GM12878 (cell line): Measurements from ENCODE around the gene A3GALT2. TPM values are rescaled to one million over a fixed set of nuclear protein-coding genes. Genes with fewer than 3 reads are reported as not detected.

ENCODE experiments used
- ATAC-seq: fragments of 200-7000 bp; cut with Tn5 transposase; 3 replicates; pipeline ENCODE4 v1.9.1; 2020; ENCODE audit warnings: mild to moderate bottlenecking, moderate library complexity
- BruUV-seq: library from RNA; stranded (reverse); fragments of 400-500 nt; replicated peaks from 2 replicates; lab custom pipeline; 2021; lab: Mats Ljungman, UMichigan
- CTCF ChIA-PET: fragments of 300-600 bp; sonication (Branson Sonifier 250); formaldehyde crosslinking; extraction: SDS; loops from one replicate; lab custom pipeline; 2021; ENCODE audit warnings: inconsistent platforms; lab: Yijun Ruan, JAX
- POLR2A ChIA-PET: fragments of 350-600 bp; formaldehyde crosslinking; extraction: SDS; loops from one replicate; lab custom pipeline; 2021; ENCODE audit warnings: inconsistent platforms; lab: Charles Lee
- RAD21 ChIA-PET: fragments of 300-600 bp; sonication (Branson Sonifier 250); formaldehyde crosslinking; loops from one replicate; lab custom pipeline; 2023; ENCODE audit warnings: antibody characterized with exemption; ENCODE audit not compliant: unreplicated experiment; lab: Charles Lee
- SMC1A ChIA-PET: fragments of 300-600 bp; sonication (Branson Sonifier 250); formaldehyde crosslinking; loops from one replicate; lab custom pipeline; 2023; ENCODE audit not compliant: unreplicated experiment, uncharacterized antibody; lab: Charles Lee
- DNase-seq: peaks from one replicate; pipeline ENCODE4 v3.0.0-alpha.2; 2011; ENCODE audit warnings: low read depth, low spot score
- FAIRE-seq: peaks from 3 replicates; lab custom pipeline; 2011; peaks lifted over from hg19 to GRCh38; lab: Jason Lieb, UNC
- H2AFZ ChIP-seq: 2 replicates; pipeline ENCODE4 v1.6.0; 2011; ENCODE audit warnings: low read depth, low read length, control low read depth; ENCODE audit not compliant: control insufficient read depth
- H3K27ac ChIP-seq: 2 replicates; pipeline ENCODE4 v1.5.1; 2011; ENCODE audit warnings: control low read depth; ENCODE audit not compliant: control insufficient read depth, insufficient read depth
- H3K27me3 ChIP-seq, 2 experiments: replicated peaks in 1 of 2; 2 replicates each; pipeline versions ENCODE4 v1.6.0 to v1.6.1; 2011; ENCODE audit warnings: low read length in 1 of 2; ENCODE audit not compliant: control insufficient read depth in 2 of 2, insufficient read depth in 2 of 2
- H3K36me3 ChIP-seq, 2 experiments: 2 replicates each; pipeline ENCODE4 v1.5.1; 2011; ENCODE audit warnings: low read length in 1 of 2; ENCODE audit not compliant: control insufficient read depth in 2 of 2, insufficient read depth in 2 of 2
- H3K4me1 ChIP-seq: 2 replicates; pipeline ENCODE4 v1.6.1; 2011; ENCODE audit warnings: mild to moderate bottlenecking, low read length, moderate library complexity, mixed read lengths; ENCODE audit not compliant: control insufficient read depth, insufficient read depth
- H3K4me2 ChIP-seq: 2 replicates; pipeline ENCODE4 v1.6.0; 2011; ENCODE audit warnings: control low read depth; ENCODE audit not compliant: control insufficient read depth, insufficient read depth
- H3K4me3 ChIP-seq: fragments of 200-600 bp; sonication (generic); 2 replicates; pipeline ENCODE4 v1.5.1; 2016
- H3K79me2 ChIP-seq: 2 replicates; pipeline ENCODE4 v1.6.0; 2011; ENCODE audit warnings: low read length; ENCODE audit not compliant: control insufficient read depth, insufficient read depth
- H3K9ac ChIP-seq: 2 replicates; pipeline ENCODE4 v1.8.0; 2011; ENCODE audit warnings: low read length, control low read depth, mixed read lengths; ENCODE audit not compliant: control insufficient read depth, insufficient read depth
- H3K9me3 ChIP-seq: replicated peaks from 3 replicates; pipeline ENCODE4 v1.5.1; 2011; ENCODE audit warnings: mild to moderate bottlenecking, low read length; ENCODE audit not compliant: control insufficient read depth, insufficient read depth
- H4K20me1 ChIP-seq: 2 replicates; pipeline ENCODE4 v1.6.0; 2011; ENCODE audit not compliant: control insufficient read depth, insufficient read depth
- CHD4 ChIP-seq: fragments of 200-600 bp; sonication (generic); IDR thresholded peaks from 2 replicates; pipeline ENCODE4 v1.6.1; 2016; ENCODE audit warnings: mild to moderate bottlenecking
- CREM ChIP-seq: IDR thresholded peaks from 2 replicates; pipeline ENCODE4 v1.6.1; 2014; ENCODE audit warnings: antibody characterized with exemption, low read depth
- DPF2 ChIP-seq: fragments of 450-650 bp; IDR thresholded peaks from 2 replicates; pipeline ENCODE4 v1.6.1; 2017; ENCODE audit warnings: mild to moderate bottlenecking
- IRF3 ChIP-seq: fragments of 450-650 bp; IDR thresholded peaks from 2 replicates; pipeline ENCODE4 v1.6.1; 2014; ENCODE audit warnings: mild to moderate bottlenecking
- MEF2A ChIP-seq: IDR thresholded peaks from 2 replicates; pipeline ENCODE4 v1.6.1; 2011; ENCODE audit warnings: low read depth, mild to moderate bottlenecking, low read length, moderate library complexity; ENCODE audit not compliant: insufficient read depth
- POLR2AphosphoS2 ChIP-seq: IDR thresholded peaks from 2 replicates; pipeline ENCODE4 v1.6.1; 2011; ENCODE audit warnings: low read depth, mild to moderate bottlenecking, low read length, improper control_type of control experiment, moderate library complexity
- TARDBP ChIP-seq: IDR thresholded peaks from 2 replicates; pipeline ENCODE4 v1.6.1; 2016; ENCODE audit warnings: borderline replicate concordance
- ZBTB40 ChIP-seq: fragments of 450-650 bp; IDR thresholded peaks from 2 replicates; pipeline ENCODE4 v1.6.1; 2016; ENCODE audit warnings: mild to moderate bottlenecking, moderate library complexity, borderline replicate concordance
- ZNF207 ChIP-seq: fragments of 450-650 bp; IDR thresholded peaks from 2 replicates; pipeline ENCODE4 v1.6.1; 2014; ENCODE audit warnings: antibody characterized with exemption, mild to moderate bottlenecking, borderline replicate concordance
- ZNF217 ChIP-seq: fragments of 450-650 bp; IDR thresholded peaks from 2 replicates; pipeline ENCODE4 v1.6.1; 2017; ENCODE audit warnings: antibody characterized with exemption, mild to moderate bottlenecking
- WGBS: methylation state at CpG from one replicate; pipeline ENCODE4 v1.1.6; 2016; ENCODE audit warnings: low lambda C conversion rate; ENCODE audit not compliant: insufficient replicate concordance, insufficient coverage; ENCODE audit errors: missing lambda C conversion rate; 5-methylcytosine and 5-hydroxymethylcytosine counted together
- in situ Hi-C: fragments of 300-500 bp; cut with MboI; formaldehyde crosslinking; loops from 9 replicates; pipeline ENCODE4 v1.14.3; 2018; ENCODE audit warnings: mixed read lengths
- intact Hi-C: fragments of 100-400 bp; cut with micrococcal nuclease; formaldehyde crosslinking; loops from one replicate; pipeline ENCODE4 v1.14.2; 2022; ENCODE audit not compliant: unreplicated experiment
- polyA plus RNA-seq, 11 experiments: library from polyadenylated mRNA; depleted of rRNA in 4 of 11; unstranded in 6 of 11; stranded (reverse) in 5 of 11; fragments of >200 nt; fragmentation: Nextera tagmentation in 4 of 11; fragmentation: Illumina TruSeq in 1 of 11; extraction: Ambion mirVana in 4 of 11; extraction: Trizol in 1 of 11; gene quantifications; 1 replicate in 1 of 11; 2 replicates in 10 of 11; pipeline versions ENCODE4 v1.2.1 to v1.2.3, GENCODE V29; 2011 to 2016; ENCODE audit warnings: inconsistent platforms in 2 of 11, missing spikeins in 2 of 11, low read depth in 1 of 11
- total RNA-seq, 4 experiments: library from RNA; depleted of rRNA in 3 of 4; stranded (reverse); fragments of >200 nt in 3 of 4; fragmentation: Illumina TruSeq in 1 of 4; extraction: Trizol in 1 of 4; gene quantifications; 2 replicates each; pipeline versions ENCODE4 v1.2.1 to v1.2.3, GENCODE V29; 2013 to 2021

Gene A3GALT2
- total and polyA plus RNA-seq, 10 of the 15 experiments (the other 5 are each of a cell fraction or from before 2014, with no cell fraction given): not detected

- Histone ChIP-seq H3K9ac (no peak overlapping the region), H3K27ac (peak overlapping the region; percentile 22; the same call in 1 of the 2 replicates), H3K79me2 (peaks cover 88% of the 10 kb centered on the region), H3K4me1 (peaks cover 29% of the 10 kb centered on the region), H2AFZ (no peak overlapping the region), H3K27me3 (no peaks in the 10 kb centered on the region), H3K36me3 (peaks cover 0 to 8% of the 10 kb centered on the region in 2 experiments; a peak in 2 of 4 replicates), H3K4me3 (0 out of 2 replicates have a peak overlapping the region, but pooled peaks have one; percentile 9), H4K20me1 (no peaks in the 10 kb centered on the region; the same call in 1 of the 2 replicates), H3K9me3 (no peaks in the 10 kb centered on the region), H3K4me2 (peak overlapping the region; percentile 31)
- in situ Hi-C loops: no loop called here
- TF ChIP-seq MEF2A (peak; percentile 67; the same call in 1 of the 2 replicates), POLR2AphosphoS2 (no peak)
- RAD21 ChIA-PET: no interaction called here
- no peak for ATAC-seq
- no peak for FAIRE-seq
- POLR2A ChIA-PET: interaction anchor here (0.6 to 0.7 kb wide), 3 partner anchors 9 to 218 kb away, joined by 3 to 6 read pairs (median 3); no protein-coding TSS in a partner anchor
- CTCF ChIA-PET: no interaction called here
- SMC1A ChIA-PET: no interaction called here
- no peak for DNase-seq
- BruUV-seq: TSS peak; percentile 3
- WGBS: 45% methylated on average over 2 of the region's 2 CpGs
- intact Hi-C loops: loop anchor here (10.0 kb wide), 1 partner anchor 220 kb away; no protein-coding TSS in a partner anchor
Observed at GRCh38 chr1:33344896-33345560, 24.1 kb upstream of the A3GALT2 start.

- no peaks in the 10 kb centered on the region for H3K9me3 ChIP-seq
- no peak for FAIRE-seq
- H3K79me2 ChIP-seq: peaks cover 87% of the 10 kb centered on the region
- ChIA-PET CTCF (interaction anchor here (2.0 to 2.4 kb wide), 2 partner anchors 48 to 128 kb away, joined by 7 to 20 read pairs; no protein-coding TSS in a partner anchor), RAD21 (no interaction called here), SMC1A (interaction anchor here (0.7 to 1.8 kb wide), 3 partner anchors 16 to 115 kb away, joined by 3 to 4 read pairs (median 3); no protein-coding TSS in a partner anchor), POLR2A (no interaction called here)
- DNase-seq: no peak
- WGBS: 98% methylated on average over 5 of the region's 5 CpGs
- in situ Hi-C loops (no loop called here), intact Hi-C loops (loop anchor here (10.0 kb wide), 1 partner anchor 219 kb away; no protein-coding TSS in a partner anchor)
- no peak overlapping the region for H2AFZ ChIP-seq
- BruUV-seq: no TSS peak
- H3K4me2 ChIP-seq: no peak overlapping the region
- H3K4me1 ChIP-seq: peaks cover 32% of the 10 kb centered on the region
- no peaks in the 10 kb centered on the region for H3K27me3 ChIP-seq
- H4K20me1 ChIP-seq: no peaks in the 10 kb centered on the region; the same call in 1 of the 2 replicates
- ATAC-seq: no peak
- no peak overlapping the region for H3K4me3 ChIP-seq
- H3K36me3 ChIP-seq: peaks cover 0 to 8% of the 10 kb centered on the region in 2 experiments; a peak in 2 of 4 replicates
- H3K9ac ChIP-seq: no peak overlapping the region
- no peak overlapping the region for H3K27ac ChIP-seq
- TF ChIP-seq ZNF217 (no peak), ZBTB40 (no peak), CREM (no peak), TARDBP (no peak), CHD4 (no peak), IRF3 (no peak), DPF2 (no peak), ZNF207 (no peak)
Observed at GRCh38 chr1:33343539-33343938, 22.6 kb upstream of the A3GALT2 start.
